Measurements from ENCODE around the gene SFMBT1. TPM values are rescaled to one million over a fixed set of nuclear protein-coding genes. Genes with fewer than 3 reads are reported as not detected.

SFMBT1 gene
- total RNA-seq, 1 donor from 2014 or later = 8.4 TPM

DNA sequence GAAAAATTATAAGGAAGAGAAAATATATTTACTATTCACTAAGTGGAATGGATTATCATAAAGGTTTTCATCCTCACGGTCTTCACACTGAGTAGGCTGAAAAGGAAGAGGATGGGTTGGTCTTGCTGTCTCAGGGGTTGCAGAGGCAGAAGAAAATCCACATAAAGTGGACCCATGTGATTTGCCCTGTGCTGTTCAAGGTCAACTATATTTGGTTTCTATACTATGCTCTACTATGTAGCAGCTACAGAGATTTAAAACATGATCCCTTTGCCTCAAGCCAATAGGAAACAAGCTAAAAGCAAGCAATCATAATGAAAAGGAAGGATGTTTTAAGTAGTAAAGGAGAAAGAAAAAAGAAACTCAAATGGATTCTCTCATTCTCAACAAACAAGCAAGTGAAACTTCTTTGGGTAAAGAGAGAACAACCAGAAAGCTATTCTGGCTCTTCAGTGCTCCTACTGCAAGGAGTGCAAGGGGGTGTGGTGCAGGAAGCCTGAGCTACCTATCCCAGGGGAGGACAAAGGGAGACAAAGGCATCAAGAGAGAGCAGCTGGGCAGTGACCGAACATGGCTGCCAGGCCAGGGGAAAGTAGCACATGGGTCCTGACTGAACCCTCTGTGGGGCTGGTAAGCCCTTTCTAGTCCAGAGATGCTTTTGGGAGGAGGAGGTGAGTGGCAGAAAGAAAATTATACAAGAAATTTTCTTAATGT is 35.9 kb downstream of the SFMBT1 start:
- no peak overlapping the region for H3K27ac Mint-ChIP-seq (ENCODE audit: unreplicated experiment)
- DNase-seq (ENCODE audit: low spot score) = no peak
- peaks cover 4% of the 10 kb centered on the region for H3K4me1 Mint-ChIP-seq (ENCODE audit: low read depth)
- H3K9me3 Mint-ChIP-seq (ENCODE audit: low read depth) = no peaks in the 10 kb centered on the region
- TF ChIP-seq, protein P1, sequence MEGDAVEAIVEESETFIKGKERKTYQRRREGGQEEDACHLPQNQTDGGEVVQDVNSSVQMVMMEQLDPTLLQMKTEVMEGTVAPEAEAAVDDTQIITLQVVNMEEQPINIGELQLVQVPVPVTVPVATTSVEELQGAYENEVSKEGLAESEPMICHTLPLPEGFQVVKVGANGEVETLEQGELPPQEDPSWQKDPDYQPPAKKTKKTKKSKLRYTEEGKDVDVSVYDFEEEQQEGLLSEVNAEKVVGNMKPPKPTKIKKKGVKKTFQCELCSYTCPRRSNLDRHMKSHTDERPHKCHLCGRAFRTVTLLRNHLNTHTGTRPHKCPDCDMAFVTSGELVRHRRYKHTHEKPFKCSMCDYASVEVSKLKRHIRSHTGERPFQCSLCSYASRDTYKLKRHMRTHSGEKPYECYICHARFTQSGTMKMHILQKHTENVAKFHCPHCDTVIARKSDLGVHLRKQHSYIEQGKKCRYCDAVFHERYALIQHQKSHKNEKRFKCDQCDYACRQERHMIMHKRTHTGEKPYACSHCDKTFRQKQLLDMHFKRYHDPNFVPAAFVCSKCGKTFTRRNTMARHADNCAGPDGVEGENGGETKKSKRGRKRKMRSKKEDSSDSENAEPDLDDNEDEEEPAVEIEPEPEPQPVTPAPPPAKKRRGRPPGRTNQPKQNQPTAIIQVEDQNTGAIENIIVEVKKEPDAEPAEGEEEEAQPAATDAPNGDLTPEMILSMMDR (IDR thresholded peaks at IDR 0.05) = no peak
- no peak overlapping the region for H3K4me3 Mint-ChIP-seq (ENCODE audit: unreplicated experiment)
- H3K36me3 Mint-ChIP-seq (ENCODE audit: low read depth) = no peaks in the 10 kb centered on the region
- no peaks in the 10 kb centered on the region for H3K27me3 Mint-ChIP-seq (ENCODE audit: low read depth)

DNA sequence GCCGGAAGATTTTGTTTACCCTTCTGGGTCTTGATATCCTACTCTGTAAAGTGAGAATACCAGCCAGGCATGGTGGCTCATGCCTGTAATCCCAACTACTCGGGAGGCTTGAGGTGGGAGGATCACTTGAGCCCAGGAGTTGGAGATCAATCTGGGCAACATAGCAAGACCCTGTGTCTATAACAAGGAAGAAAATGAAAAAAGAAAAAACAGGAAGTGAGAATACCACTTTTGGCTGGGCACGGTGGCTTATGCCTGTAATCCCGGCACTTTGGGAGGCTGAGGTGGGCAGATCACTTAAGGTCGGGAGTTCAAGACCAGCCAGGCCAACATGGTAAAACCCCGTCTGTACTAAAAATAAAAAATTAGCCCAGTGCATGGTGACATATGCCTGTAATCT is 36.9 kb downstream of the SFMBT1 start:
- no peak overlapping the region for H3K4me3 Mint-ChIP-seq (ENCODE audit: unreplicated experiment)
- H3K27ac Mint-ChIP-seq (ENCODE audit: unreplicated experiment) = peak overlapping the region; percentile 43
- peaks cover 4% of the 10 kb centered on the region for H3K4me1 Mint-ChIP-seq (ENCODE audit: low read depth)
- H3K9me3 Mint-ChIP-seq (ENCODE audit: low read depth) = no peaks in the 10 kb centered on the region
- H3K36me3 Mint-ChIP-seq (ENCODE audit: low read depth) = no peaks in the 10 kb centered on the region
- TF ChIP-seq, protein P1 (IDR thresholded peaks at IDR 0.05) = no peak
- no peak for DNase-seq (ENCODE audit: low spot score)
- H3K27me3 Mint-ChIP-seq (ENCODE audit: low read depth) = no peaks in the 10 kb centered on the region

DNA sequence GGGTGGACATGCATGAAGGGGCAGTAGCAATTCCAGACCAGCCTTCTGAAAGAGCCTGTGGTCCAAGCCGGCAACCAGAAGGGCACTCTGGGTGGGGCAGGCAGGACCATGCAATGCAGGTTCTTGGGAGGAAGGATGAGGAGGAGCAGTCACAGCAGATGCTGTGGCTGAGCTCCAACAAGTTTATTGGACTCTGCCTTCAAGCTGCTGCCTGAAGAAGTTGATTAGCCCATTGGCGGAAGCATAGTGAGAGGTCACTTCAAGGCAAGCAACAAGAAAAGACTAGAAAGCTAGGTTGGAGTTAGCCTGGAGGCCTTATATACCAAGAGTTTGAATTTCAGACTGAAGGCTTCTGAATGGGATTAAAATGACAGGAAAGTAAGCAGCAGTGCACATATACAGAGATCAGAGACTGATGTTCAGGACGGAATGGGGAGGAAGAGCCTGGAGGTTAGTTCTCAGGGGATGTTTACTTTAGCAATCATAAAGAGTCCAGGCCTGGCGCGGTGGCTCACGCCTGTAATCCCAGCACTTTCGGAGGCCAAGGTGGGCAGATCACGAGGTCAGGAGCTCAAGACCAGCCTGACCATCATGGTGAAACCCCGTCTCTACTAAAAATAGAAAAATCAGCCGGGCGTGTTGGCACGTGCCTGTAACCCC is 39.9 kb downstream of the SFMBT1 start:
- Mint-ChIP-seq H3K4me1 (ENCODE audit: low read depth) (peaks cover 4% of the 10 kb centered on the region), H3K4me3 (ENCODE audit: unreplicated experiment) (no peak overlapping the region), H3K27ac (ENCODE audit: unreplicated experiment) (no peak overlapping the region), H3K9me3 (ENCODE audit: low read depth) (no peaks in the 10 kb centered on the region), H3K27me3 (ENCODE audit: low read depth) (no peaks in the 10 kb centered on the region), H3K36me3 (ENCODE audit: low read depth) (no peaks in the 10 kb centered on the region)
- DNase-seq (ENCODE audit: low spot score) = no peak
- TF ChIP-seq, protein P1 (IDR thresholded peaks at IDR 0.05) = no peak

DNA sequence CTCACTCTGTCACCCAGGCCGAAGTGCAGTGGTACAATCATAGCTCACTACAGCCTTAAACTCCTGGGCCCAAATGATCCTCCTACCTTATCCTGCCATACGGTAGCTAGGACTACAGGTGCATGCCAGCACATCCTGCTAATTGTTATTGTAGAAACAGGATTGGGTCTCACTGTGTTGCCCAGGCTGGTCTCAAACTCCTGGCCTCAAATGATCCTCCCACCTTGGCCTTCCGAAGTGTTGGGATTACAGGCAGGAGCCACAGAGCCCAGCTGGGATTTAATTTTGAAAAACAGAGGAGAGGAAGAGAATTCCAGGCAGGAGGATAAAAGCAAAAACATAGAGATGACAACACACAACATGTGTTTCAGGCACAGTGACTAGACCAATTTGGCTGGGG is 40.5 kb downstream of the SFMBT1 start:
- Mint-ChIP-seq H3K9me3 (ENCODE audit: low read depth) (no peaks in the 10 kb centered on the region), H3K36me3 (ENCODE audit: low read depth) (no peaks in the 10 kb centered on the region), H3K4me3 (ENCODE audit: unreplicated experiment) (no peak overlapping the region), H3K27me3 (ENCODE audit: low read depth) (no peaks in the 10 kb centered on the region), H3K4me1 (ENCODE audit: low read depth) (peaks cover 4% of the 10 kb centered on the region), H3K27ac (ENCODE audit: unreplicated experiment) (no peak overlapping the region)
- DNase-seq (ENCODE audit: low spot score) = no peak
- TF ChIP-seq, protein P1 (IDR thresholded peaks at IDR 0.05) = no peak

DNA sequence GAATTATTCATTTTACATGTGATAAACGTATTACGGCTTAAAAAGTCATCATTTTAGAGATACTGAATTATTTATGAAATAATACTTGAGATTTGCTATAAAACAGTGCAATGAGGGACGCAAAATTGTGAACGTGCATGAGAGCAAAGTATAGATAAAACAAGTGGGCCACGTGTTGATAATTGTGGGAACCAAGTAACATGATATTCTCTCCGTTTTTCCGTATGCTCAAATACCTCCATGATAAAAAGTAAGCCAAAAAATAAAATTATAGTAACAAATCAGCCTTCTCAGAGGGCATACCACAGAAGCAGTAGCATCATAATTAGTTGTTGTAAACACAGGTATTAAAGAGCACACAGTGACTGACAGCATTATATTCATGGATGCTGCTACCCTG is 42.6 kb downstream of the SFMBT1 start:
- Mint-ChIP-seq H3K9me3 (ENCODE audit: low read depth) (no peaks in the 10 kb centered on the region), H3K4me1 (ENCODE audit: low read depth) (no peaks in the 10 kb centered on the region), H3K27ac (ENCODE audit: unreplicated experiment) (no peak overlapping the region), H3K27me3 (ENCODE audit: low read depth) (no peaks in the 10 kb centered on the region), H3K36me3 (ENCODE audit: low read depth) (no peaks in the 10 kb centered on the region), H3K4me3 (ENCODE audit: unreplicated experiment) (no peak overlapping the region)
- DNase-seq (ENCODE audit: low spot score) = no peak
- TF ChIP-seq, protein P1 (IDR thresholded peaks at IDR 0.05) = no peak

Measured in chondrocyte (in vitro differentiated cells).